ENCODE results near the gene CHTOP.

Gene CHTOP

DNA sequence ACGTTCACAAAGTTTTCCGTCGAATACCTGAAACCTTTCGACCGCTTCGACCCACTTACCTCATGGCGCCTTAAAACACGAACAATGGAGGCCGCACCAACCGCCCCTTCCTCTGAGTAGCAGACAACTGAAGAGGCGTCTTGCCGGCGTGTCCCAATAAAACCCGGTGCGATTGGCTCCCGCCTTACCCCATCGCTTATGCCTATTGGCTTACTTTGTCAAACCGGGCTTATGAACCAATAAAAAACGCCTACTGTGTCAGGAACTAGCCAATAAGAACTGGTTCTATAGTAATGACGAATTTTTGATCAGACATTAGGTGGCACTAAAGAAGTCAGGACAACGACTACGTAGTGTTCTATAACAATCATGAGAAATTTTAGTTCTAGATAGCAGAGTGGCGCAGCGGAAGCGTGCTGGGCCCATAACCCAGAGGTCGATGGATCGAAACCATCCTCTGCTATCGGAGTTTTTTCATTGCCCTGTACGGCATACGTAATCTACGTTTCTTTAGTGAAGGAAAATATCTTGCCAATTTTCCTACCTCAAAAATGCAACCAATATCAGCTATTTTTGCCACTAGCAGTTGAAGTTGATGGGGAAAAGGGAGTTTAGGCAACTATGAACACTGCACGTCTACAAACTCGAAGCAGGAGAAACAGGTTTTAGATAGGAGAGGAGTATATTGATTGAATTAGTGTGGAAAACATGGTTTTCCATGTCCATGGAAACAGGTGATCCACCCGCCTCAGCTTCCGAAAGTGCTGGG is 37.2 kb downstream of the CHTOP start, which contains the start of gene ILF2 (continued):
- TF ChIP-seq ZXDB (tag by site-specific recombination; IDR thresholded peaks at IDR 0.05): peak; percentile 54; the same call in 1 of the 2 replicates
- no peak for TF ChIP-seq REPIN1 (tag by site-specific recombination; IDR thresholded peaks at IDR 0.05; ENCODE audit: low read depth)
- peak; percentile 88 for TF ChIP-seq ZBTB21 (tag by site-specific recombination; IDR thresholded peaks at IDR 0.05)
- TF ChIP-seq ZNF670 (tag by site-specific recombination; IDR thresholded peaks at IDR 0.05; ENCODE audit: low read depth): no peak
- TF ChIP-seq, protein P1, sequence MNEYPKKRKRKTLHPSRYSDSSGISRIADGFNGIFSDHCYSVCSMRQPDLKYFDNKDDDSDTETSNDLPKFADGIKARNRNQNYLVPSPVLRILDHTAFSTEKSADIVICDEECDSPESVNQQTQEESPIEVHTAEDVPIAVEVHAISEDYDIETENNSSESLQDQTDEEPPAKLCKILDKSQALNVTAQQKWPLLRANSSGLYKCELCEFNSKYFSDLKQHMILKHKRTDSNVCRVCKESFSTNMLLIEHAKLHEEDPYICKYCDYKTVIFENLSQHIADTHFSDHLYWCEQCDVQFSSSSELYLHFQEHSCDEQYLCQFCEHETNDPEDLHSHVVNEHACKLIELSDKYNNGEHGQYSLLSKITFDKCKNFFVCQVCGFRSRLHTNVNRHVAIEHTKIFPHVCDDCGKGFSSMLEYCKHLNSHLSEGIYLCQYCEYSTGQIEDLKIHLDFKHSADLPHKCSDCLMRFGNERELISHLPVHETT (tag by site-specific recombination; IDR thresholded peaks at IDR 0.05): peak; percentile 78
- TF ChIP-seq ZNF585B (tag by site-specific recombination; IDR thresholded peaks at IDR 0.05): no peak
- TF ChIP-seq SCRT1 (tag by site-specific recombination; IDR thresholded peaks at IDR 0.05; ENCODE audit: borderline replicate concordance): peak; percentile 84
- TF ChIP-seq HOXC10 (CRISPR knock-in tag; IDR thresholded peaks at IDR 0.05): no peak
- no peak for TF ChIP-seq ZNF157 (tag by site-specific recombination; IDR thresholded peaks at IDR 0.05)
- peak; percentile 30; the same call in 1 of the 2 replicates for TF ChIP-seq OSR2 (tag by site-specific recombination; IDR thresholded peaks at IDR 0.05)
- peak; percentile 84; the same call in 1 of the 2 replicates for TF ChIP-seq YY1 (tag by site-specific recombination; IDR thresholded peaks at IDR 0.05)
- TF ChIP-seq ZNF768 (tag by site-specific recombination; IDR thresholded peaks at IDR 0.05): no peak
- no peak for TF ChIP-seq ZNF837 (tag by site-specific recombination; IDR thresholded peaks at IDR 0.05)
- TF ChIP-seq ZNF112 (tag by site-specific recombination; IDR thresholded peaks at IDR 0.05): no peak
- no peak for TF ChIP-seq KLF16 (tag by site-specific recombination; IDR thresholded peaks at IDR 0.05)
- TF ChIP-seq ZNF658 (tag by site-specific recombination; IDR thresholded peaks at IDR 0.05): no peak
- peak; percentile 95 for TF ChIP-seq ZNF660 (tag by site-specific recombination; IDR thresholded peaks at IDR 0.05)
- no peak for TF ChIP-seq ZNF239 (tag by site-specific recombination; IDR thresholded peaks at IDR 0.05)
- no peak for TF ChIP-seq ZNF747 (tag by site-specific recombination; IDR thresholded peaks at IDR 0.05)
- TF ChIP-seq MYNN (tag by site-specific recombination; IDR thresholded peaks at IDR 0.05; ENCODE audit: borderline replicate concordance): no peak
- TF ChIP-seq KLF10 (tag by site-specific recombination; IDR thresholded peaks at IDR 0.05): peak; percentile 77
- TF ChIP-seq ZNF561 (tag by site-specific recombination; IDR thresholded peaks at IDR 0.05; ENCODE audit: borderline replicate concordance): peak; percentile 95; the same call in 1 of the 2 replicates
- no peak for TF ChIP-seq ZNF521 (tag by site-specific recombination; IDR thresholded peaks at IDR 0.05)
- peak; percentile 46; the same call in 1 of the 2 replicates for TF ChIP-seq ZEB2 (tag by site-specific recombination; IDR thresholded peaks at IDR 0.05)
- no peak for TF ChIP-seq ZNF37A (tag by site-specific recombination; IDR thresholded peaks at IDR 0.05)
- TF ChIP-seq GFI1B (tag by site-specific recombination; IDR thresholded peaks at IDR 0.05): no peak
- TF ChIP-seq, protein P2, sequence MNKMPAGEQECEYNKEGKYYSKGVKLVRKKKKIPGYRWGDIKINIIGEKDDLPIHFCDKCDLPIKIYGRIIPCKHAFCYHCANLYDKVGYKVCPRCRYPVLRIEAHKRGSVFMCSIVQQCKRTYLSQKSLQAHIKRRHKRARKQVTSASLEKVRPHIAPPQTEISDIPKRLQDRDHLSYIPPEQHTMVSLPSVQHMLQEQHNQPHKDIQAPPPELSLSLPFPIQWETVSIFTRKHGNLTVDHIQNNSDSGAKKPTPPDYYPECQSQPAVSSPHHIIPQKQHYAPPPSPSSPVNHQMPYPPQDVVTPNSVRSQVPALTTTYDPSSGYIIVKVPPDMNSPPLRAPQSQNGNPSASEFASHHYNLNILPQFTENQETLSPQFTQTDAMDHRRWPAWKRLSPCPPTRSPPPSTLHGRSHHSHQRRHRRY (tag by site-specific recombination; IDR thresholded peaks at IDR 0.05): no peak
- 0 out of 2 replicates have a peak, but pooled peaks have one; percentile 7 for TF ChIP-seq WT1 (tag by site-specific recombination; IDR thresholded peaks at IDR 0.05)
- no peak for TF ChIP-seq ZNF146 (tag by site-specific recombination; IDR thresholded peaks at IDR 0.05)
- TF ChIP-seq, protein P3, sequence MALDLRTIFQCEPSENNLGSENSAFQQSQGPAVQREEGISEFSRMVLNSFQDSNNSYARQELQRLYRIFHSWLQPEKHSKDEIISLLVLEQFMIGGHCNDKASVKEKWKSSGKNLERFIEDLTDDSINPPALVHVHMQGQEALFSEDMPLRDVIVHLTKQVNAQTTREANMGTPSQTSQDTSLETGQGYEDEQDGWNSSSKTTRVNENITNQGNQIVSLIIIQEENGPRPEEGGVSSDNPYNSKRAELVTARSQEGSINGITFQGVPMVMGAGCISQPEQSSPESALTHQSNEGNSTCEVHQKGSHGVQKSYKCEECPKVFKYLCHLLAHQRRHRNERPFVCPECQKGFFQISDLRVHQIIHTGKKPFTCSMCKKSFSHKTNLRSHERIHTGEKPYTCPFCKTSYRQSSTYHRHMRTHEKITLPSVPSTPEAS (tag by site-specific recombination; IDR thresholded peaks at IDR 0.05): no peak
- TF ChIP-seq, protein P4, sequence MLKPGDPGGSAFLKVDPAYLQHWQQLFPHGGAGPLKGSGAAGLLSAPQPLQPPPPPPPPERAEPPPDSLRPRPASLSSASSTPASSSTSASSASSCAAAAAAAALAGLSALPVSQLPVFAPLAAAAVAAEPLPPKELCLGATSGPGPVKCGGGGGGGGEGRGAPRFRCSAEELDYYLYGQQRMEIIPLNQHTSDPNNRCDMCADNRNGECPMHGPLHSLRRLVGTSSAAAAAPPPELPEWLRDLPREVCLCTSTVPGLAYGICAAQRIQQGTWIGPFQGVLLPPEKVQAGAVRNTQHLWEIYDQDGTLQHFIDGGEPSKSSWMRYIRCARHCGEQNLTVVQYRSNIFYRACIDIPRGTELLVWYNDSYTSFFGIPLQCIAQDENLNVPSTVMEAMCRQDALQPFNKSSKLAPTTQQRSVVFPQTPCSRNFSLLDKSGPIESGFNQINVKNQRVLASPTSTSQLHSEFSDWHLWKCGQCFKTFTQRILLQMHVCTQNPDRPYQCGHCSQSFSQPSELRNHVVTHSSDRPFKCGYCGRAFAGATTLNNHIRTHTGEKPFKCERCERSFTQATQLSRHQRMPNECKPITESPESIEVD (tag by site-specific recombination; IDR thresholded peaks at IDR 0.05): peak; percentile 79
- no peak for TF ChIP-seq ZNF510 (tag by site-specific recombination; IDR thresholded peaks at IDR 0.05; ENCODE audit: insufficient replicate concordance)
- peak; percentile 66; the same call in 1 of the 2 replicates for TF ChIP-seq ZNF2 (tag by site-specific recombination; IDR thresholded peaks at IDR 0.05)
